Ishikawa (cell line): Measurements from ENCODE around the gene PSD4.

Source experiments
- CEBPB ChIP-seq: IDR thresholded peaks from 2 replicates; pipeline ENCODE4 v1.6.1; 2012
- CREB1 ChIP-seq: IDR thresholded peaks from 2 replicates; pipeline ENCODE4 v1.6.1; 2012; ENCODE audit warnings: low read depth
- EP300 ChIP-seq: IDR thresholded peaks from 2 replicates; pipeline ENCODE4 v1.6.1; 2012; ENCODE audit warnings: borderline replicate concordance
- FOXM1 ChIP-seq: IDR thresholded peaks from 2 replicates; pipeline ENCODE4 v1.6.1; 2012; ENCODE audit warnings: low read depth, borderline replicate concordance
- MAX ChIP-seq: IDR thresholded peaks from 2 replicates; pipeline ENCODE4 v1.6.1; 2012
- NFIC ChIP-seq: IDR thresholded peaks from 2 replicates; pipeline ENCODE4 v1.6.1; 2012
- RAD21 ChIP-seq: IDR thresholded peaks from 2 replicates; pipeline ENCODE4 v1.6.1; 2012; ENCODE audit warnings: low read depth
- REST ChIP-seq: IDR thresholded peaks from 2 replicates; pipeline ENCODE4 v1.6.1; 2012; ENCODE audit warnings: low read depth, mild to moderate bottlenecking
- TAF1 ChIP-seq: IDR thresholded peaks from 2 replicates; pipeline ENCODE4 v1.6.1; 2012; ENCODE audit warnings: low read depth, mild to moderate bottlenecking
- USF1 ChIP-seq: IDR thresholded peaks from 2 replicates; pipeline ENCODE4 v1.6.1; 2012
- YY1 ChIP-seq: IDR thresholded peaks from 2 replicates; pipeline ENCODE4 v1.6.1; 2012; ENCODE audit warnings: low read depth
- ZBTB7A ChIP-seq: IDR thresholded peaks from 2 replicates; pipeline ENCODE4 v1.6.1; 2012; ENCODE audit warnings: low read depth

- TF ChIP-seq ZBTB7A (no peak), NFIC (no peak), REST (no peak), TAF1 (no peak), USF1 (no peak), YY1 (no peak), RAD21 (no peak), CEBPB (no peak), CREB1 (no peak), MAX (no peak), EP300 (no peak), FOXM1 (no peak)
Observed at GRCh38 chr2:113178891-113179290, 5.1 kb downstream of the PSD4 start.
